Mesendoderm (in vitro differentiated cells): ENCODE results near the gene MISP.

Experiments
- DNase-seq: peaks from one replicate; pipeline ENCODE4 v3.0.0; 2013
- H2AK5ac ChIP-seq: 2 replicates; pipeline ENCODE4 v1.6.1; 2013; ENCODE audit warnings: low read length, inconsistent platforms
- H2BK120ac ChIP-seq: 2 replicates; pipeline ENCODE4 v1.6.1; 2013; ENCODE audit warnings: low read depth, mild to moderate bottlenecking, low read length, moderate library complexity, mixed read lengths
- H2BK15ac ChIP-seq: replicated peaks from 2 replicates; pipeline ENCODE4 v1.6.1; 2013; ENCODE audit warnings: low read depth, mild to moderate bottlenecking, moderate library complexity
- H2BK5ac ChIP-seq: 2 replicates; pipeline ENCODE4 v1.6.1; 2013; ENCODE audit warnings: low read length, inconsistent platforms
- H3K18ac ChIP-seq: 2 replicates; pipeline ENCODE4 v1.6.1; 2013; ENCODE audit warnings: mild to moderate bottlenecking, low read length, mixed read lengths
- H3K23ac ChIP-seq: one replicate; pipeline ENCODE4 v1.6.1; 2013; ENCODE audit warnings: low read length
- H3K27ac ChIP-seq: 2 replicates; pipeline ENCODE4 v1.5.1; 2013; ENCODE audit warnings: low read depth, mild to moderate bottlenecking, inconsistent platforms, low read length, moderate library complexity
- H3K27me3 ChIP-seq: 2 replicates; pipeline ENCODE4 v1.6.1; 2013; ENCODE audit warnings: low read length, control low read depth, mild to moderate bottlenecking, inconsistent platforms; ENCODE audit not compliant: insufficient read depth, poor library complexity
- H3K36me3 ChIP-seq: 2 replicates; pipeline ENCODE4 v1.6.1; 2013; ENCODE audit warnings: low read length, inconsistent platforms; ENCODE audit not compliant: control insufficient read depth, insufficient read depth
- H3K4ac ChIP-seq: one replicate; pipeline ENCODE4 v1.6.1; 2013; ENCODE audit warnings: low read depth, mild to moderate bottlenecking, low read length, moderate library complexity
- H3K4me1 ChIP-seq: 2 replicates; pipeline ENCODE4 v1.6.1; 2013; ENCODE audit warnings: low read depth, low read length, inconsistent platforms; ENCODE audit not compliant: control insufficient read depth
- H3K4me2 ChIP-seq: 2 replicates; pipeline ENCODE4 v1.6.1; 2013; ENCODE audit warnings: low read length
- H3K4me3 ChIP-seq: 2 replicates; pipeline ENCODE4 v1.5.1; 2013; ENCODE audit warnings: mild to moderate bottlenecking, low read length
- H3K56ac ChIP-seq: one replicate; pipeline ENCODE4 v1.6.1; 2013; ENCODE audit warnings: low read length
- H3K79me1 ChIP-seq: 2 replicates; pipeline ENCODE4 v1.6.1; 2013; ENCODE audit warnings: low read length, inconsistent platforms
- H3K79me2 ChIP-seq: 2 replicates; pipeline ENCODE4 v1.6.1; 2013; ENCODE audit warnings: mild to moderate bottlenecking, low read length; ENCODE audit not compliant: control insufficient read depth, insufficient read depth
- H3K9ac ChIP-seq: 2 replicates; pipeline ENCODE4 v1.6.1; 2013; ENCODE audit warnings: low read length, inconsistent platforms
- H4K5ac ChIP-seq: one replicate; pipeline ENCODE4 v1.6.1; 2013; ENCODE audit warnings: low read length
- H4K8ac ChIP-seq: one replicate; pipeline ENCODE4 v1.6.1; 2013; ENCODE audit warnings: low read depth, mild to moderate bottlenecking, control low read depth, low read length, moderate library complexity
- WGBS: extraction: QIAGEN DNeasy Blood & Tissue Kit; methylation state at CpG from one replicate; pipeline ENCODE4 v1.1.7; 2013; ENCODE audit warnings: low lambda C conversion rate, missing lambda C conversion rate; ENCODE audit not compliant: insufficient coverage; ENCODE audit errors: extremely low coverage; 5-methylcytosine and 5-hydroxymethylcytosine counted together

MISP gene

GRCh38 chr19:802498-803098, 51.7 kb downstream of the MISP start:
- Histone ChIP-seq H2AK5ac (no peak overlapping the region), H3K4me3 (no peak overlapping the region), H4K5ac (no peak overlapping the region), H3K36me3 (peaks cover 34% of the 10 kb centered on the region), H3K23ac (no peak overlapping the region), H3K79me2 (peaks cover 95% of the 10 kb centered on the region), H3K27me3 (no peaks in the 10 kb centered on the region), H3K27ac (no peak overlapping the region), H2BK15ac (no peak overlapping the region), H2BK5ac (no peak overlapping the region), H3K4me2 (no peak overlapping the region), H4K8ac (no peak overlapping the region), H3K56ac (peak overlapping the region; percentile 70), H3K4ac (no peak overlapping the region), H2BK120ac (no peak overlapping the region), H3K9ac (no peak overlapping the region), H3K79me1 (peaks cover 11% of the 10 kb centered on the region), H3K18ac (no peak overlapping the region), H3K4me1 (peaks cover 3% of the 10 kb centered on the region)
- WGBS, result no CpG with 5 or more reads among the region's 28 CpGs
- DNase-seq, result no peak

GRCh38 chr19:803099-803561, 52.2 kb downstream of the MISP start:
- Histone ChIP-seq H3K4me2 (no peak overlapping the region), H3K4me3 (no peak overlapping the region), H3K23ac (no peak overlapping the region), H2BK5ac (no peak overlapping the region), H3K18ac (no peak overlapping the region), H4K5ac (no peak overlapping the region), H2BK120ac (no peak overlapping the region), H3K4ac (no peak overlapping the region), H4K8ac (no peak overlapping the region), H3K9ac (no peak overlapping the region), H2AK5ac (no peak overlapping the region), H3K79me1 (peaks cover 15% of the 10 kb centered on the region), H2BK15ac (no peak overlapping the region), H3K27ac (no peak overlapping the region), H3K79me2 (peaks cover 96% of the 10 kb centered on the region), H3K27me3 (no peaks in the 10 kb centered on the region), H3K56ac (no peak overlapping the region), H3K4me1 (peaks cover 3% of the 10 kb centered on the region), H3K36me3 (peaks cover 38% of the 10 kb centered on the region)
- WGBS, result no CpG with 5 or more reads among the region's 17 CpGs
- no peak for DNase-seq

DNA sequence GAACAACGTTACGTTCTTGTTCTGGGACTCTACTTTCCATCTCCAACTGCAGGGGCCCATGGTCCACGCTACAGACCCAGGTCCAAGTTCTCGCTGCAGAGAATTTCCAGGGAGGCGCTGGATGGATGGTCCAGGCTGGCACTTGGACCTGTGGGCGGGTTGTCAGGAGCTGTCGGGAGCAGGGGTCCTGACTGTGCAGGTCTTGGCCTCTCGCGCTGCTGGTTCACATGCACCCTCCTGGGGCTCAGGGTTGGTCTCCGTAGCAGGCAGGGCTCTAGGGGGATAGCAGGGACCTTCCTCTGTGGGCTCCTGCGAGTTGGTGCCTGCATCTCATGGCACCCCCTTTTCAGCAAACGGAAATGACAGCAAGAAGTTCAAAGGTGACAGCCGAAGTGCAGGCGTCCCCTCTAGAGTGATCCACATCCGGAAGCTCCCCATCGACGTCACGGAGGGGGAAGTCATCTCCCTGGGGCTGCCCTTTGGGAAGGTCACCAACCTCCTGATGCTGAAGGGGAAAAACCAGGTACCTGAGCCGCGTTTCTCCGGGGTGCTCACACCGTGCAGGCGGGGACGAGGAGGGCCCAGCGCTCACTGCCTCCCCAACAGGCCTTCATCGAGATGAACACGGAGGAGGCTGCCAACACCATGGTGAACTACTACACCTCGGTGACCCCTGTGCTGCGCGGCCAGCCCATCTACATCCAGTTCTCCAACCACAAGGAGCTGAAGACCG, 52.9 kb downstream of the MISP start:
- Histone ChIP-seq H3K79me2 (peaks cover 89% of the 10 kb centered on the region), H3K27me3 (no peaks in the 10 kb centered on the region), H3K56ac (no peak overlapping the region), H2BK5ac (no peak overlapping the region), H4K8ac (no peak overlapping the region), H3K79me1 (peaks cover 15% of the 10 kb centered on the region), H3K4me3 (no peak overlapping the region), H4K5ac (no peak overlapping the region), H3K18ac (no peak overlapping the region), H3K23ac (no peak overlapping the region), H3K4ac (no peak overlapping the region), H2AK5ac (no peak overlapping the region), H2BK120ac (no peak overlapping the region), H3K36me3 (peaks cover 42% of the 10 kb centered on the region), H2BK15ac (no peak overlapping the region), H3K27ac (no peak overlapping the region), H3K4me2 (no peak overlapping the region), H3K4me1 (peaks cover 3% of the 10 kb centered on the region), H3K9ac (no peak overlapping the region)
- WGBS, result no CpG with 5 or more reads among the region's 31 CpGs
- DNase-seq, result no peak

DNA sequence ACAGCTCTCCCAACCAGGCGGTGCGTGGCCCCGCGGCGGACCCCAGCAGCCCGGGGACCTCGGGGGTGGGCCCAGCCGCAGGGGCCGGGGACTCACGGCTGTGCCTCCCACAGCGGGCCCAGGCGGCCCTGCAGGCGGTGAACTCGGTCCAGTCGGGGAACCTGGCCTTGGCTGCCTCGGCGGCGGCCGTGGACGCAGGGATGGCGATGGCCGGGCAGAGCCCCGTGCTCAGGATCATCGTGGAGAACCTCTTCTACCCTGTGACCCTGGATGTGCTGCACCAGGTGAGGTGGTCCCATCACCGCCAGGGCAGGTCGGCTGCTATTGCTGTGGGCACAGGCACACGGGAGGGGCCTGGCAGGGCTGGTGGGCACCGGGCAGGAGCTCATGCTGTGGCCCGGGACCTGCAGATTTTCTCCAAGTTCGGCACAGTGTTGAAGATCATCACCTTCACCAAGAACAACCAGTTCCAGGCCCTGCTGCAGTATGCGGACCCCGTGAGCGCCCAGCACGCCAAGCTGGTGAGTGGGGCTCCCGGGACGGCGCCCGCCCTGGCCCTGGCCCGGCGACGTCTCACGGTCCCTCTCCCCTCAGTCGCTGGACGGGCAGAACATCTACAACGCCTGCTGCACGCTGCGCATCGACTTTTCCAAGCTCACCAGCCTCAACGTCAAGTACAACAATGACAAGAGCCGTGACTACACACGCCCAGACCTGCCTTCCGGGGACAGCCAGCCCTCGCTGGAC, 53.7 kb downstream of the MISP start:
- peaks cover 43% of the 10 kb centered on the region for H3K36me3 ChIP-seq
- WGBS, result no CpG with 5 or more reads among the region's 53 CpGs

GRCh38 chr19:805166-805551, 54.2 kb downstream of the MISP start:
- Histone ChIP-seq H2BK120ac (no peak overlapping the region), H3K79me1 (peaks cover 15% of the 10 kb centered on the region), H3K36me3 (peaks cover 44% of the 10 kb centered on the region), H3K79me2 (peaks cover 76% of the 10 kb centered on the region), H3K23ac (no peak overlapping the region), H2BK15ac (no peak overlapping the region), H3K27ac (no peak overlapping the region), H3K4me1 (peaks cover 2% of the 10 kb centered on the region), H3K27me3 (no peaks in the 10 kb centered on the region), H4K8ac (no peak overlapping the region), H3K4me3 (no peak overlapping the region), H3K56ac (no peak overlapping the region), H3K4ac (no peak overlapping the region), H3K4me2 (no peak overlapping the region), H2BK5ac (no peak overlapping the region), H3K9ac (no peak overlapping the region), H3K18ac (no peak overlapping the region), H4K5ac (no peak overlapping the region), H2AK5ac (no peak overlapping the region)
- WGBS, result no CpG with 5 or more reads among the region's 33 CpGs
- DNase-seq, result no peak

More for the DNA sequence above, 53.7 kb downstream of the MISP start:
- Histone ChIP-seq H3K4me1 (peaks cover 3% of the 10 kb centered on the region), H3K79me2 (peaks cover 81% of the 10 kb centered on the region), H2AK5ac (no peak overlapping the region), H3K18ac (no peak overlapping the region), H3K56ac (no peak overlapping the region), H3K4me3 (no peak overlapping the region), H3K27me3 (no peaks in the 10 kb centered on the region), H2BK5ac (no peak overlapping the region), H4K5ac (no peak overlapping the region), H2BK15ac (no peak overlapping the region), H3K79me1 (peaks cover 15% of the 10 kb centered on the region), H3K4me2 (no peak overlapping the region), H4K8ac (no peak overlapping the region), H2BK120ac (no peak overlapping the region), H3K27ac (no peak overlapping the region), H3K23ac (no peak overlapping the region), H3K4ac (no peak overlapping the region), H3K9ac (no peak overlapping the region)
- no peak for DNase-seq
